Astrocyte of the cerebellum (primary cell): ENCODE measurements around the gene NAA60.

ENCODE experiments used
- DNase-seq: peaks from one replicate; pipeline ENCODE4 v3.0.0-alpha.2; 2011; ENCODE audit warnings: low read depth
- H3K4me3 ChIP-seq: 2 replicates; pipeline ENCODE4 v1.5.1; 2011; ENCODE audit warnings: mild to moderate bottlenecking, low read depth, low read length, moderate library complexity
- CTCF ChIP-seq: IDR thresholded peaks from 2 replicates; pipeline ENCODE4 v1.5.1; 2012; ENCODE audit warnings: low read length, low read depth, moderate library complexity, mild to moderate bottlenecking; ENCODE audit errors: missing control alignments
- in situ Hi-C: cut with HindIII; loops from 2 replicates; pipeline ENCODE4 v1.10.0; 2017; ENCODE audit warnings: low sequenced_read_pairs

The NAA60 gene

GRCh38 chr16:3486506-3487215 is 43.2 kb downstream of the NAA60 start:
- in situ Hi-C loops = no loop called here
- no peak overlapping the region for H3K4me3 ChIP-seq
- TF ChIP-seq CTCF = no peak
- DNase-seq = no peak

GRCh38 chr16:3487521-3488410 is 44.3 kb downstream of the NAA60 start:
- no peak overlapping the region for H3K4me3 ChIP-seq
- TF ChIP-seq CTCF = no peak
- DNase-seq = no peak
- in situ Hi-C loops = no loop called here

- no peak overlapping the region for H3K4me3 ChIP-seq
- no peak for DNase-seq
- TF ChIP-seq CTCF = no peak
- in situ Hi-C loops = no loop called here
Measured at GRCh38 chr16:3488801-3489200, 45.3 kb downstream of the NAA60 start.

GRCh38 chr16:3490911-3491629 is 47.6 kb downstream of the NAA60 start:
- no peak overlapping the region for H3K4me3 ChIP-seq
- DNase-seq = no peak
- no peak for TF ChIP-seq CTCF
- in situ Hi-C loops = no loop called here

GRCh38 chr16:3492356-3492755 is 48.9 kb downstream of the NAA60 start:
- no peak overlapping the region for H3K4me3 ChIP-seq
- no peak for TF ChIP-seq CTCF
- in situ Hi-C loops = no loop called here
- DNase-seq = no peak

GRCh38 chr16:3494386-3494973 is 51.0 kb downstream of the NAA60 start:
- no peak for DNase-seq
- TF ChIP-seq CTCF = no peak
- H3K4me3 ChIP-seq = no peak overlapping the region
- in situ Hi-C loops = no loop called here
